Sciatic nerve (tissue), 2 donors: ENCODE data around the gene ELMOD2. TPM values are rescaled to one million over a fixed set of nuclear protein-coding genes. Genes with fewer than 3 reads are reported as not detected.

ENCODE experiments used
- ATAC-seq: fragments of 200-7000 bp; cut with Tn5 transposase; one replicate; pipeline ENCODE4 v1.9.1; 2020; ENCODE audit warnings: mild to moderate bottlenecking, moderate library complexity
- DNase-seq: peaks from one replicate; pipeline ENCODE4 v3.0.0-alpha.2; 2020; ENCODE audit warnings: low spot score
- intact Hi-C: fragments of 100-400 bp; cut with DNase I; formaldehyde crosslinking; loops from one replicate; pipeline ENCODE4 v1.14.2; 2022
- total RNA-seq: library from RNA; stranded (reverse); fragmentation: NEBNext Ultra II Directional; extraction: Animal tissue kit (Norgen Biotek cat#: 25700); gene quantifications from one replicate; pipeline ENCODE4 v1.2.1, GENCODE V29; 2021
- donor health status: DM: no; HTN: no; CAD: no.
- donor health status: DM: no; HTN: no; CAD: no.

The ELMOD2 gene
- total RNA-seq, 1 donor from 2014 or later: 35.8 TPM

GRCh38 chr4:140575489-140575888, 51.5 kb downstream of the ELMOD2 start:
- DNase-seq: no peak
- intact Hi-C loops: no loop called here
- ATAC-seq: no peak

- DNase-seq (no peak), ATAC-seq (no peak)
Measured at GRCh38 chr4:140579278-140579677, 55.3 kb downstream of the ELMOD2 start.

GRCh38 chr4:140581078-140581477, 57.1 kb downstream of the ELMOD2 start:
- intact Hi-C loops: no loop called here
- ATAC-seq (no peak), DNase-seq (no peak)

More at GRCh38 chr4:140579278-140579677, 55.3 kb downstream of the ELMOD2 start:
- intact Hi-C loops: no loop called here

GRCh38 chr4:140584439-140584838, 60.5 kb downstream of the ELMOD2 start:
- intact Hi-C loops: no loop called here
- no peak for DNase-seq
- ATAC-seq: no peak

- no peak for DNase-seq
- intact Hi-C loops: no loop called here
- no peak for ATAC-seq
Measured at GRCh38 chr4:140595065-140595464, 71.1 kb downstream of the ELMOD2 start.

- intact Hi-C loops: no loop called here
- DNase-seq: no peak
- no peak for ATAC-seq
Measured at GRCh38 chr4:140600408-140600807, 76.4 kb downstream of the ELMOD2 start.

GRCh38 chr4:140602714-140603113, 78.7 kb downstream of the ELMOD2 start:
- DNase-seq (no peak), ATAC-seq (no peak)
- intact Hi-C loops: no loop called here

GRCh38 chr4:140603286-140603685, 79.3 kb downstream of the ELMOD2 start:
- DNase-seq (no peak), ATAC-seq (no peak)

More at GRCh38 chr4:140603286-140603685, 79.3 kb downstream of the ELMOD2 start:
- intact Hi-C loops: no loop called here

Other genes starting within 250 kb of the ELMOD2 start
- 52.3 TPM for gene SCOC, start 150.5 kb upstream of the ELMOD2 start, total RNA-seq
- gene CLGN, start 96.5 kb upstream of the ELMOD2 start, total RNA-seq: 2.1 TPM
- gene MGAT4D, start 25.9 kb upstream of the ELMOD2 start, total RNA-seq: not detected
- not detected for gene UCP1, start 44.8 kb downstream of the ELMOD2 start, total RNA-seq
- 27.2 TPM for gene TBC1D9, start 232.2 kb downstream of the ELMOD2 start, total RNA-seq